HL-60 (cell line): Measurements from ENCODE around the gene MARCO.

Source experiments
- CTCF ChIP-seq: IDR thresholded peaks from one replicate; pipeline ENCODE4 v1.5.1; 2011; ENCODE audit warnings: low read length, control low read depth, inconsistent platforms; ENCODE audit not compliant: insufficient read depth
- GABPA ChIP-seq: IDR thresholded peaks from 2 replicates; pipeline ENCODE4 v1.6.1; 2012; ENCODE audit warnings: low read depth
- POLR2AphosphoS5 ChIP-seq: IDR thresholded peaks from 2 replicates; pipeline ENCODE4 v1.6.1; 2012; ENCODE audit warnings: low read depth
- REST ChIP-seq: IDR thresholded peaks from 2 replicates; pipeline ENCODE4 v1.6.1; 2012; ENCODE audit warnings: low read depth; ENCODE audit not compliant: insufficient replicate concordance

GRCh38 chr2:118939994-118940393 is 2.0 kb upstream of the MARCO start:
- TF ChIP-seq GABPA (no peak), CTCF (no peak), REST (no peak), POLR2AphosphoS5 (no peak)
